A673 (cell line): Measurements from ENCODE around the gene SOD2.

Source experiments
- CTCF ChIP-seq: fragments of 300-800, 200-600 bp; sonication (generic); conservative IDR thresholded peaks from 2 replicates; pipeline ENCODE4 v1.5.1; 2017; ENCODE audit warnings: low read depth, mild to moderate bottlenecking, antibody characterized with exemption, low read length, moderate library complexity, mixed read lengths
- EZH2 ChIP-seq: fragments of 200-600 bp; sonication (generic); IDR thresholded peaks from 2 replicates; pipeline ENCODE4 v1.6.1; 2017; ENCODE audit warnings: borderline replicate concordance, low read depth, mild to moderate bottlenecking, mixed read lengths, antibody characterized with exemption, low read length; ENCODE audit not compliant: poor library complexity, severe bottlenecking

DNA sequence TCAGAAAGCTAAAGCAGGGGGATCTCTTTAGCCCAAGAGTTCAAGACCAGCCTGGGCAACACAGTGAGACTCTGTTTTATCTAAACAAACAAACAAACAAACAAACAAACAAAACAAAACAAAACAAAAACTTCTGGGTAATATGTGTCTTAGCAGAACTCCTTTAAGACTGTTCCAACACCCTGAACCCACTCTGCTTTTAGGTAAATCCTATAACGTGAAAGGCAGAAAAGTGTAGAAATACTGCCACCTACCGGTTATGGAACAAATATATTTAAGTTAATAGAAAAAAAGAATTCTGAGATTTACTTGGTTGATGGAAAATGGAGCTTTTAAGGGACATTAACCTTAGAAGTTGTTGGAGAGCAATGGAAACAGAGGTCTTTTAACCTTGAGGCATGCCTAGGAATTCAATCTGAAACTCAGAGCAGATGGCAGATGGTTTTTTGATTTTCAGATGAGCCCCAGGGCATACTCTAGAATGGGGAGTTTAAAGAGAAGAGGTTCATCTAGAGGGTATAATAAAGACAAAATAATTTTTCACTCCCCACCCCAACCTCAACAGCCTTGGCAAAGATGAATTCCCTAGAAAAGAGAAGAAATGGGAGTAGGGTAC is 38.5 kb downstream of the SOD2 start:
- TF ChIP-seq CTCF: peak; percentile 66
- TF ChIP-seq EZH2: no peak
